Vagina (tissue), 2 donors: ENCODE results near the gene CBFA2T3. TPM values are rescaled to one million over a fixed set of nuclear protein-coding genes. Genes with fewer than 3 reads are reported as not detected.

Source experiments
- DNase-seq, 2 donors: peaks; one replicate each; pipeline ENCODE4 v3.0.0-alpha.2; 2017; ENCODE audit errors: extremely low spot score in 2 of 2
- H3K27ac ChIP-seq: fragments of 200-600 bp; sonication (generic); one replicate; pipeline ENCODE4 v1.5.1; 2019
- H3K27me3 ChIP-seq: fragments of 200-600 bp; sonication (generic); one replicate; pipeline ENCODE4 v1.5.1; 2019
- H3K36me3 ChIP-seq, 2 donors: fragments of 200-600 bp; sonication (generic); one replicate each; pipeline ENCODE4 v1.5.1; 2017 to 2019
- H3K4me1 ChIP-seq: fragments of 200-600 bp; sonication (generic); one replicate; pipeline ENCODE4 v1.5.1; 2019
- H3K4me3 ChIP-seq, 2 donors: fragments of 200-600 bp; sonication (generic); 1 replicate in 1 of 2; 2 replicates in 1 of 2; pipeline ENCODE4 v1.5.1; 2016 to 2019
- H3K9me3 ChIP-seq: fragments of 200-600 bp; sonication (generic); one replicate; pipeline ENCODE4 v1.5.1; 2019
- CTCF ChIP-seq, 3 experiments: fragments of 450-650 bp in 2 of 3; fragments of 200-600 bp in 1 of 3; sonication (generic) in 1 of 3; IDR thresholded peaks; one replicate each; pipeline ENCODE4 v1.5.1; 2017 to 2019; ENCODE audit warnings: antibody characterized with exemption in 3 of 3, mild to moderate bottlenecking in 2 of 3, moderate library complexity in 2 of 3
- POLR2A ChIP-seq, 2 donors: fragments of 450-650 bp; IDR thresholded peaks; one replicate each; pipeline ENCODE4 v1.6.1; 2017; ENCODE audit warnings: antibody characterized with exemption in 2 of 2, mild to moderate bottlenecking in 2 of 2, moderate library complexity in 2 of 2
- POLR2AphosphoS5 ChIP-seq, 2 donors: sonication (generic); formaldehyde crosslinking; IDR thresholded peaks; one replicate each; pipeline ENCODE4 v1.9.0; 2017; ENCODE audit warnings: antibody characterized with exemption in 2 of 2, mild to moderate bottlenecking in 2 of 2, low read depth in 1 of 2; ENCODE audit not compliant: insufficient read depth in 1 of 2
- intact Hi-C: fragments of 100-400 bp; cut with DNase I; formaldehyde crosslinking; loops from one replicate; pipeline ENCODE4 v1.15.1; 2023
- total RNA-seq: library from RNA; depleted of rRNA; stranded (reverse); fragments of >200 nt; gene quantifications from one replicate; pipeline ENCODE4 v1.2.3, GENCODE V29; 2016

The CBFA2T3 gene
- total RNA-seq, 1 donor from 2014 or later, result 2.7 TPM

DNA sequence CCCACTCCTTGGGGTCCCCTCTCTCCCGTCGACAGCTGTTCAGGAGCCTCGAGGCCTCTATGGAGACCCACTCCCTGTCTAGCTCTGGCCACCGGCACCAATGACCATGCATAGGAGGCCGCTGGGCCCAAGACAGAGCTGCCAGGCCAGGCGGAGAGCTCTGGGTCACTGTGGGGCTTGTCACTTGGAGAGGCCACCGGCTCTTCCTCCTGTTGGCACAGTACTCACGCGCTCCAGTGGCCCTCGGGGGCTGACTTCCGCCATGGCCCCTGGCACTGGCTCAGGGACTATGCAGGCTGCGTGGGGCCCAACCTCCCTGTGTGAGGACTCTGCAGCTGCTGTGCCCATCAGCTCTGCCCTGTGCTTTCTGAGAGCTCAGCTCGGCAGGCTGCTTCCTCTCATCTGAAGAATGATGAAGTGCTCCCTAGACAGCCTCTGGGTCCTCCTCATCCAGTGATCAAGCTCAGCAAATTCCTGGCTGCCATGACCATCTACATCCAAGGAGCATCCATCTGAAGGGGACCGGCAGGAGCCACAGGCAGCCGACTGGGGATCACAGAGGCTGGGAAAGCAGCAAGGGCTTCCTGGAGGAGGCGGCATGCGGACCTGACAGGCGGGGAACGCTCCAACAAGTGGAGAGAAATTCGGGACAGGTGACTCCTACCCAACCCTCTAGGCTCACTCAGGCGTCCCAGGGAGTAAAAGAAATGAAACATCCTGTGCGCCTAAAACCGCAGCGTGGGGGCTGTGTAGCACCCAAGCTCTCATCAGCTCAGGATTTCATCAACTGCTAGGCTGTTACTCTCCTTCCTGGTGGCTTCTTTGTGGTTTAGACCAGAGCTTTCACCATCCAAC is 137.0 kb downstream of the CBFA2T3 start:
- Histone ChIP-seq H3K9me3 (no peaks in the 10 kb centered on the region), H3K27me3 (no peaks in the 10 kb centered on the region), H3K36me3 (peaks cover 0 to 24% of the 10 kb centered on the region in 2 donors), H3K27ac (no peak overlapping the region), H3K4me3 (no peak overlapping the region), H3K4me1 (no peaks in the 10 kb centered on the region)
- intact Hi-C loops, result no loop called here
- DNase-seq, result no peak
- TF ChIP-seq POLR2AphosphoS5 (IDR thresholded peaks at IDR 0.05; ENCODE audit: insufficient read depth in 1 of 2, low read depth in 1 of 2), result no peak
- TF ChIP-seq POLR2A (IDR thresholded peaks at IDR 0.05), result no peak
- no peak for TF ChIP-seq CTCF (IDR thresholded peaks at IDR 0.05)

DNA sequence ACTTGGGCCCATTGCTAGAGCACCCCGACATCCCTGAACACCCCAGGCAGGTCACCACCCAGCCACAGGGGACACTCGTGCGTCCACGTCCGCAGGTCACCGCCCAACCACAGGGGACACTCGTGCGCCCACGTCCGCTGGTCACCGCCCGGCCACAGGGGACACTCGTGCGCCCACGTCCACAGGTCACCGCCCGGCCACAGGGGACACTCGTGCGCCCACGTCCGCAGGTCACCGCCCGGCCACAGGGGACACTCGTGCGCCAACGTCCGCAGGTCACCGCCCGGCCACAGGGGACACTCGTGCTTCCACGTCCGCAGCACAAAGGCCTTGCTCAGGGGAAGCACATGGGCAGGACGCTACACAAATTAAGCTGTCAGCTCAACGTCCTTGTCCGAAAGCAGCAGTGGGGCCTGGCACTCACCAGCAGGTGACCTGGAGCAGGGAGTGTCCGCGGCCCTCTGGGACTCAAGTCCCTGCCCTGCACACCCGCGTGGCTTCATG is 137.9 kb downstream of the CBFA2T3 start:
- Histone ChIP-seq H3K4me3 (no peak overlapping the region), H3K9me3 (no peaks in the 10 kb centered on the region), H3K4me1 (no peaks in the 10 kb centered on the region), H3K27ac (no peak overlapping the region), H3K36me3 (peaks cover 0 to 24% of the 10 kb centered on the region in 2 donors), H3K27me3 (no peaks in the 10 kb centered on the region)
- TF ChIP-seq CTCF (IDR thresholded peaks at IDR 0.05), result no peak
- TF ChIP-seq POLR2A (IDR thresholded peaks at IDR 0.05), result no peak
- no peak for TF ChIP-seq POLR2AphosphoS5 (IDR thresholded peaks at IDR 0.05; ENCODE audit: insufficient read depth in 1 of 2, low read depth in 1 of 2)
- DNase-seq, result no peak
- intact Hi-C loops, result no loop called here

GRCh38 chr16:88838566-88838965 is 138.4 kb downstream of the CBFA2T3 start:
- Histone ChIP-seq H3K27me3 (no peaks in the 10 kb centered on the region), H3K4me3 (no peak overlapping the region), H3K9me3 (no peaks in the 10 kb centered on the region), H3K36me3 (peaks cover 0 to 24% of the 10 kb centered on the region in 2 donors), H3K27ac (no peak overlapping the region), H3K4me1 (no peaks in the 10 kb centered on the region)
- intact Hi-C loops, result no loop called here
- no peak for DNase-seq
- no peak for TF ChIP-seq CTCF (IDR thresholded peaks at IDR 0.05)
- no peak for TF ChIP-seq POLR2A (IDR thresholded peaks at IDR 0.05)
- no peak for TF ChIP-seq POLR2AphosphoS5 (IDR thresholded peaks at IDR 0.05; ENCODE audit: insufficient read depth in 1 of 2, low read depth in 1 of 2)

DNA sequence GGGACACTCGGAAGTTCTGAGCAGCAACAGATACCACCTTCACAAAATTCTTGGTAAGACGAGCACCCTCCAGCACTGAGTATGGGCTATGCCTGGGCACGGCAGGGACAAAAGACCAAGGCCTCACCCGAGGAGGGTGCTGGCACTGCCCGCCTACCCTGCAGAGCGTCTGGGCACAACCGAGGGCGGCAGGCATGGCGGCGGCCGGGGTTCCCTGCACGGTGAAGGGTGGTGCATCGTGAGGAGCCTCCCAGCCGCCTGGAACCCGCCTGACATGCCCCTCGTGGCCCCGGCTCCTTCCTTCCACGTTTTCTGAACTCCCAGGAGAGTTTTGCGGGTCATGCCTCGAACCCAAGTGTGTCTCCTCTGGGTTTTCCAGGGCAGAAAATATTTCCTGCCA is 139.2 kb downstream of the CBFA2T3 start:
- no peaks in the 10 kb centered on the region for H3K4me1 ChIP-seq
- no peak for DNase-seq
- H3K36me3 ChIP-seq, result peaks cover 0 to 24% of the 10 kb centered on the region in 2 donors
- no peaks in the 10 kb centered on the region for H3K27me3 ChIP-seq
- no peak for TF ChIP-seq POLR2AphosphoS5 (IDR thresholded peaks at IDR 0.05; ENCODE audit: insufficient read depth in 1 of 2, low read depth in 1 of 2)
- TF ChIP-seq CTCF (IDR thresholded peaks at IDR 0.05), result no peak
- no peak for TF ChIP-seq POLR2A (IDR thresholded peaks at IDR 0.05)
- intact Hi-C loops, result no loop called here
- no peaks in the 10 kb centered on the region for H3K9me3 ChIP-seq
- no peak overlapping the region for H3K4me3 ChIP-seq
- no peak overlapping the region for H3K27ac ChIP-seq

DNA sequence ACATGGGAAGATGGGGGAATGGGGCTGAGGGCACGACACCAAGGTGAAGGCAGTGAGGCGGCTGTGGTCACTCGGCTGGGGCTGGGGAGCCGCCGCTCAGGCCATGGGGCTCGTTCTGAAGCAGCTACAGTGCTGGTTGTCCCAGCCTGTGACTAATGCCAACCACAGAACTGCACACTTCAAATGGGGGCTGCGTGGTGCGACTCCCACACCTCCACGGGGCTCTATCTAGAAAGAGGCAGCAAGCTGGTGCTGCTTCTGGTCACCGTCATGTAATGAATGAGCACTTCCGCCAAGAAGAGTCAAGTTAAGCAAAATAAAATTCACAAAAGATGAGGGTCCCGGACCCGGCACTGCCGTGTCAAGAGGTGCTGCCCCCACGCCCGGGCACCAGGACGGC is 140.2 kb downstream of the CBFA2T3 start:
- no peaks in the 10 kb centered on the region for H3K27me3 ChIP-seq
- DNase-seq, result no peak
- intact Hi-C loops, result no loop called here
- H3K9me3 ChIP-seq, result no peaks in the 10 kb centered on the region
- H3K4me1 ChIP-seq, result no peaks in the 10 kb centered on the region
- H3K4me3 ChIP-seq, result no peak overlapping the region
- TF ChIP-seq POLR2A (IDR thresholded peaks at IDR 0.05), result no peak
- TF ChIP-seq CTCF (IDR thresholded peaks at IDR 0.05), result no peak
- no peak for TF ChIP-seq POLR2AphosphoS5 (IDR thresholded peaks at IDR 0.05; ENCODE audit: insufficient read depth in 1 of 2, low read depth in 1 of 2)
- no peak overlapping the region for H3K27ac ChIP-seq
- peaks cover 0 to 24% of the 10 kb centered on the region in 2 donors for H3K36me3 ChIP-seq
